Gastroesophageal sphincter (tissue), 4 donors: ENCODE results near the gene LLGL2. TPM values are rescaled to one million over a fixed set of nuclear protein-coding genes. Genes with fewer than 3 reads are reported as not detected.

Experiments
- ATAC-seq: fragments of 150-250 bp; one replicate; pipeline ENCODE4 v1.9.1; 2016; ENCODE audit warnings: mild to moderate bottlenecking, moderate library complexity
- H3K27ac ChIP-seq, 4 donors: fragments of 200-600 bp; sonication (generic) in 3 of 4; 1 replicate in 3 of 4; 2 replicates in 1 of 4; pipeline ENCODE4 v1.5.1; 2016 to 2019
- H3K27me3 ChIP-seq: fragments of 200-600 bp; sonication (generic); one replicate; pipeline ENCODE4 v1.5.1; 2019
- H3K36me3 ChIP-seq, 2 donors: fragments of 200-600 bp; sonication (generic); one replicate each; pipeline ENCODE4 v1.5.1; 2019; ENCODE audit warnings: control low read depth in 1 of 2
- H3K4me1 ChIP-seq, 3 donors: fragments of 200-600 bp; sonication (generic); 1 replicate in 2 of 3; 2 replicates in 1 of 3; pipeline ENCODE4 v1.5.1; 2016 to 2019; ENCODE audit warnings: control low read depth in 2 of 3
- H3K4me3 ChIP-seq, 2 donors: fragments of 200-600 bp; sonication (generic); one replicate each; pipeline ENCODE4 v1.5.1; 2019; ENCODE audit warnings: mild to moderate bottlenecking in 1 of 2, moderate library complexity in 1 of 2
- H3K9me3 ChIP-seq, 3 donors: fragments of 200-600 bp; sonication (generic); one replicate each; pipeline ENCODE4 v1.5.1; 2017 to 2019; ENCODE audit warnings: control low read depth in 2 of 3
- EP300 ChIP-seq: sonication (generic); formaldehyde crosslinking; IDR thresholded peaks from one replicate; pipeline ENCODE4 v1.6.1; 2017; ENCODE audit warnings: antibody characterized with exemption, mild to moderate bottlenecking
- POLR2A ChIP-seq, 2 donors: fragments of 450-650 bp; IDR thresholded peaks; one replicate each; pipeline ENCODE4 v1.6.1; 2017; ENCODE audit warnings: antibody characterized with exemption in 2 of 2, mild to moderate bottlenecking in 2 of 2, moderate library complexity in 1 of 2
- POLR2AphosphoS5 ChIP-seq: sonication (generic); formaldehyde crosslinking; IDR thresholded peaks from one replicate; pipeline ENCODE4 v1.6.1; 2017; ENCODE audit warnings: antibody characterized with exemption
- WGBS, 2 donors: methylation state at CpG; one replicate each; pipeline ENCODE4 v1.1.5; 2018; ENCODE audit warnings: low coverage in 1 of 2; 5-methylcytosine and 5-hydroxymethylcytosine counted together
- total RNA-seq, 4 donors: library from RNA; depleted of rRNA; stranded (reverse); fragments of >200 nt; gene quantifications; one replicate each; pipeline ENCODE4 v1.1.0, GENCODE V29; 2016
- TF ChIP-seq, protein P1 (sequence below), 4 experiments: fragments of 200-600 bp in 2 of 4; fragments of 450-650 bp in 2 of 4; sonication (generic) in 1 of 4; IDR thresholded peaks; one replicate each; pipeline ENCODE4 v1.5.1; 2017 to 2019; ENCODE audit warnings: antibody characterized with exemption in 4 of 4, mild to moderate bottlenecking in 2 of 4, moderate library complexity in 2 of 4

The LLGL2 gene
- total RNA-seq, 4 donors from 2014 or later: 2.3 to 7.9 (median 5.8) TPM

- Histone ChIP-seq H3K4me1 (peaks cover 0 to 76% (median 20%) of the 10 kb centered on the region in 3 donors), H3K4me3 (no peak overlapping the region), H3K27ac (peak overlapping the region in 2 of 4 donors; percentile 11 to 31), H3K27me3 (no peaks in the 10 kb centered on the region), H3K9me3 (no peaks in the 10 kb centered on the region), H3K36me3 (peaks cover 0 to 31% of the 10 kb centered on the region in 2 donors)
- no CpG with 5 or more reads among the region's 12 CpGs for WGBS, 2 donors
- no peak for ATAC-seq
- TF ChIP-seq EP300: no peak
- TF ChIP-seq POLR2A (IDR thresholded peaks at IDR 0.05): no peak
- no peak for TF ChIP-seq POLR2AphosphoS5
- TF ChIP-seq, protein P1, sequence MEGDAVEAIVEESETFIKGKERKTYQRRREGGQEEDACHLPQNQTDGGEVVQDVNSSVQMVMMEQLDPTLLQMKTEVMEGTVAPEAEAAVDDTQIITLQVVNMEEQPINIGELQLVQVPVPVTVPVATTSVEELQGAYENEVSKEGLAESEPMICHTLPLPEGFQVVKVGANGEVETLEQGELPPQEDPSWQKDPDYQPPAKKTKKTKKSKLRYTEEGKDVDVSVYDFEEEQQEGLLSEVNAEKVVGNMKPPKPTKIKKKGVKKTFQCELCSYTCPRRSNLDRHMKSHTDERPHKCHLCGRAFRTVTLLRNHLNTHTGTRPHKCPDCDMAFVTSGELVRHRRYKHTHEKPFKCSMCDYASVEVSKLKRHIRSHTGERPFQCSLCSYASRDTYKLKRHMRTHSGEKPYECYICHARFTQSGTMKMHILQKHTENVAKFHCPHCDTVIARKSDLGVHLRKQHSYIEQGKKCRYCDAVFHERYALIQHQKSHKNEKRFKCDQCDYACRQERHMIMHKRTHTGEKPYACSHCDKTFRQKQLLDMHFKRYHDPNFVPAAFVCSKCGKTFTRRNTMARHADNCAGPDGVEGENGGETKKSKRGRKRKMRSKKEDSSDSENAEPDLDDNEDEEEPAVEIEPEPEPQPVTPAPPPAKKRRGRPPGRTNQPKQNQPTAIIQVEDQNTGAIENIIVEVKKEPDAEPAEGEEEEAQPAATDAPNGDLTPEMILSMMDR (IDR thresholded peaks at IDR 0.05): no peak
Observed at GRCh38 chr17:75485688-75486087, 39.8 kb upstream of the LLGL2 start.

GRCh38 chr17:75486151-75486550 lies 39.3 kb upstream of the LLGL2 start:
- TF ChIP-seq POLR2AphosphoS5: no peak
- WGBS, 2 donors: 87% methylated on average over 3 of the region's 14 CpGs; no CpG with 5 or more reads in 1 of the 2 donors
- Histone ChIP-seq H3K9me3 (no peaks in the 10 kb centered on the region), H3K27ac (peak overlapping the region in 2 of 4 donors; percentile 11 to 31), H3K27me3 (no peaks in the 10 kb centered on the region), H3K36me3 (peaks cover 0 to 35% of the 10 kb centered on the region in 2 donors), H3K4me1 (peaks cover 0 to 76% (median 22%) of the 10 kb centered on the region in 3 donors), H3K4me3 (no peak overlapping the region)
- no peak for ATAC-seq

DNA sequence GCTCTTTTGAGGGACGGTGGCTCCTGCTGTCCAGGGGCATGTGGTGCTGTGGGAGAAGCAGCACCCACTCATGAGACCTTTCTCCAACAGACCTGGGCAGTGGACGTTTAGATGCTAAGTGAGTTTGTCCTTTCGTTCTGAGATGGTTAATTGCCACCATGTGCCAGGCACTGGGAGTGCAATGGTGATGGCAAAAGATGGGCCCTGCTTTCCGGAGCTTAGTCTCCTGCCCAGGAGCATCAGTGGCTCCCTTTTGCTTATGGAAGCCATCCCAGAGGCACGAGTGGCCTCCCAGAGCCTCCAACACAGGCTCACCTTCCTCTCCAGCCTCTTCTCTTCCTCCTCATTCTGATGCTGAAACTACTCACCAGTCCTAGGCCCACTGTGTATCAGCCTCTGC lies 38.5 kb upstream of the LLGL2 start:
- Histone ChIP-seq H3K4me1 (peaks cover 0 to 69% (median 22%) of the 10 kb centered on the region in 3 donors), H3K4me3 (no peak overlapping the region), H3K36me3 (peaks cover 0 to 43% of the 10 kb centered on the region in 2 donors), H3K27me3 (no peaks in the 10 kb centered on the region), H3K9me3 (no peaks in the 10 kb centered on the region), H3K27ac (peak overlapping the region in 1 of 4 donors; percentile 17)
- TF ChIP-seq EP300: no peak
- no peak for TF ChIP-seq POLR2AphosphoS5
- no peak for TF ChIP-seq POLR2A (IDR thresholded peaks at IDR 0.05)
- no peak for ATAC-seq
- WGBS, 2 donors: 60 to 65% methylated on average over 1 to 3 of the region's 5 CpGs

DNA sequence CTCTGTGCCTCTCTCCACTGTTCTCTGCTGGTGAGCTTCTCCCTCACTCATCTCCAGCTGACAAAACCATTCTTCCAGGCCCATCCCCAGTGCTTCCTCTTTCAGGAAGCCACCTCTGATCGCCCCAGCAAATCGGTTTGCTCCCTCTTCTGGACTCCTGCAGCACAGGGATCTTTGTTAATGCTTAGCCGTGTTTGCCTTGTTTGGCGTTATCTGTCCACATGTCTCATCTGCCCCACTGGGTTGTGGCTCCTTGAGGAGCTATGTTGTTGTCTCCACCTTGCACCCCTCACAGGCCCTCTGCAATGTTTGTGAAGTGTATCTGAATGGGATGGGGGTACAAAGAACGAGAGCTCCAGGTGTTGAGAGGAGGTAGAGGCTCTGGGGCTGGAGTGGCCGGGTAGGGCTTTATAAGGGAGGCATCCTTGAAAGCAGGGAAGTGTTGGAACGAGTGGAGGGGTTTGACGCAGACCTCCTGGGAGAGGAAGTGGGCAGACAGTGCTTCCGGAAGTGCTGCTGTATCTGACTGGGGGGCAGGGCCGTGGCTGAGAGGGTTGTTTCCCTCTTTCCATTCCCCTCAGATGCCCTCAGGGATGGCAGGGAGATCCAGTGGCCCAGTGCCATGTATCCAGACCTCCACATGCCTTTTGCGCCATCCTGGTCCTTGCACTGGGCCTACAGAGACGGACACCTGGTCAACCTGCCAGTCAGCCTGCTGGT lies 38.0 kb upstream of the LLGL2 start:
- no peaks in the 10 kb centered on the region for H3K9me3 ChIP-seq
- H3K27ac ChIP-seq: peak overlapping the region in 3 of 4 donors; percentile 16 to 23 (median 17)
- no peak overlapping the region for H3K4me3 ChIP-seq
- H3K36me3 ChIP-seq: peaks cover 0 to 49% of the 10 kb centered on the region in 2 donors
- 53 to 60% methylated on average over 5 to 7 of the region's 12 CpGs for WGBS, 2 donors
- H3K27me3 ChIP-seq: no peaks in the 10 kb centered on the region
- H3K4me1 ChIP-seq: peaks cover 0 to 63% (median 22%) of the 10 kb centered on the region in 3 donors
- peak; percentile 36 for ATAC-seq
- no peak for TF ChIP-seq EP300
- no peak for TF ChIP-seq POLR2A (IDR thresholded peaks at IDR 0.05)
- TF ChIP-seq, protein P1 (IDR thresholded peaks at IDR 0.05): no peak
- TF ChIP-seq POLR2AphosphoS5: no peak

- no peaks in the 10 kb centered on the region for H3K9me3 ChIP-seq
- no peaks in the 10 kb centered on the region for H3K27me3 ChIP-seq
- 90% methylated on average over 4 of the region's 24 CpGs; no CpG with 5 or more reads in 1 of the 2 donors for WGBS, 2 donors
- H3K36me3 ChIP-seq: peaks cover 0 to 63% of the 10 kb centered on the region in 2 donors
- no peak overlapping the region for H3K4me3 ChIP-seq
- peak overlapping the region in 1 of 4 donors; percentile 7 for H3K27ac ChIP-seq
- peaks cover 0 to 52% (median 16%) of the 10 kb centered on the region in 3 donors for H3K4me1 ChIP-seq
- TF ChIP-seq POLR2A (IDR thresholded peaks at IDR 0.05): no peak
- TF ChIP-seq, protein P1 (IDR thresholded peaks at IDR 0.05): no peak
- no peak for TF ChIP-seq POLR2AphosphoS5
- TF ChIP-seq EP300: no peak
- no peak for ATAC-seq
Observed at GRCh38 chr17:75488693-75489510, 36.6 kb upstream of the LLGL2 start.
